Astrocyte of the cerebellum (primary cell): ENCODE data around the gene FGD5.

ENCODE experiments used
- DNase-seq: peaks from one replicate; pipeline ENCODE4 v3.0.0-alpha.2; 2011; ENCODE audit warnings: low read depth
- H3K4me3 ChIP-seq: 2 replicates; pipeline ENCODE4 v1.5.1; 2011; ENCODE audit warnings: mild to moderate bottlenecking, low read depth, low read length, moderate library complexity
- CTCF ChIP-seq: IDR thresholded peaks from 2 replicates; pipeline ENCODE4 v1.5.1; 2012; ENCODE audit warnings: low read length, low read depth, moderate library complexity, mild to moderate bottlenecking; ENCODE audit errors: missing control alignments
- in situ Hi-C: cut with HindIII; loops from 2 replicates; pipeline ENCODE4 v1.10.0; 2017; ENCODE audit warnings: low sequenced_read_pairs

FGD5 gene

GRCh38 chr3:14892226-14892625 is 73.5 kb downstream of the FGD5 start:
- DNase-seq, result no peak
- in situ Hi-C loops, result no loop called here
- TF ChIP-seq CTCF, result no peak
- no peak overlapping the region for H3K4me3 ChIP-seq

GRCh38 chr3:14894085-14894484 is 75.3 kb downstream of the FGD5 start:
- H3K4me3 ChIP-seq, result no peak overlapping the region
- no peak for TF ChIP-seq CTCF
- DNase-seq, result no peak
- in situ Hi-C loops, result no loop called here

- H3K4me3 ChIP-seq, result no peak overlapping the region
- no peak for TF ChIP-seq CTCF
- in situ Hi-C loops, result no loop called here
- DNase-seq, result no peak
Measured at GRCh38 chr3:14897266-14897665, 78.5 kb downstream of the FGD5 start.

GRCh38 chr3:14898929-14899328 is 80.2 kb downstream of the FGD5 start:
- in situ Hi-C loops, result no loop called here
- DNase-seq, result no peak
- no peak overlapping the region for H3K4me3 ChIP-seq
- TF ChIP-seq CTCF, result no peak

- DNase-seq, result no peak
- no peak for TF ChIP-seq CTCF
- H3K4me3 ChIP-seq, result no peak overlapping the region
- in situ Hi-C loops, result no loop called here
Measured at GRCh38 chr3:14899993-14900618, 81.3 kb downstream of the FGD5 start.

- in situ Hi-C loops, result no loop called here
- DNase-seq, result no peak
- TF ChIP-seq CTCF, result no peak
- H3K4me3 ChIP-seq, result no peak overlapping the region
Measured at GRCh38 chr3:14900881-14901873, 82.4 kb downstream of the FGD5 start.
